ENCODE measurements around the gene ATP2C2.
"Not testable (repeated sequence)": the region's sequence is repeated elsewhere in the genome, so short reads cannot be mapped to it uniquely, and the experiment has no call there.

ATP2C2 gene, protein sequence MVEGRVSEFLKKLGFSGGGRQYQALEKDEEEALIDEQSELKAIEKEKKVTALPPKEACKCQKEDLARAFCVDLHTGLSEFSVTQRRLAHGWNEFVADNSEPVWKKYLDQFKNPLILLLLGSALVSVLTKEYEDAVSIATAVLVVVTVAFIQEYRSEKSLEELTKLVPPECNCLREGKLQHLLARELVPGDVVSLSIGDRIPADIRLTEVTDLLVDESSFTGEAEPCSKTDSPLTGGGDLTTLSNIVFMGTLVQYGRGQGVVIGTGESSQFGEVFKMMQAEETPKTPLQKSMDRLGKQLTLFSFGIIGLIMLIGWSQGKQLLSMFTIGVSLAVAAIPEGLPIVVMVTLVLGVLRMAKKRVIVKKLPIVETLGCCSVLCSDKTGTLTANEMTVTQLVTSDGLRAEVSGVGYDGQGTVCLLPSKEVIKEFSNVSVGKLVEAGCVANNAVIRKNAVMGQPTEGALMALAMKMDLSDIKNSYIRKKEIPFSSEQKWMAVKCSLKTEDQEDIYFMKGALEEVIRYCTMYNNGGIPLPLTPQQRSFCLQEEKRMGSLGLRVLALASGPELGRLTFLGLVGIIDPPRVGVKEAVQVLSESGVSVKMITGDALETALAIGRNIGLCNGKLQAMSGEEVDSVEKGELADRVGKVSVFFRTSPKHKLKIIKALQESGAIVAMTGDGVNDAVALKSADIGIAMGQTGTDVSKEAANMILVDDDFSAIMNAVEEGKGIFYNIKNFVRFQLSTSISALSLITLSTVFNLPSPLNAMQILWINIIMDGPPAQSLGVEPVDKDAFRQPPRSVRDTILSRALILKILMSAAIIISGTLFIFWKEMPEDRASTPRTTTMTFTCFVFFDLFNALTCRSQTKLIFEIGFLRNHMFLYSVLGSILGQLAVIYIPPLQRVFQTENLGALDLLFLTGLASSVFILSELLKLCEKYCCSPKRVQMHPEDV

DNA sequence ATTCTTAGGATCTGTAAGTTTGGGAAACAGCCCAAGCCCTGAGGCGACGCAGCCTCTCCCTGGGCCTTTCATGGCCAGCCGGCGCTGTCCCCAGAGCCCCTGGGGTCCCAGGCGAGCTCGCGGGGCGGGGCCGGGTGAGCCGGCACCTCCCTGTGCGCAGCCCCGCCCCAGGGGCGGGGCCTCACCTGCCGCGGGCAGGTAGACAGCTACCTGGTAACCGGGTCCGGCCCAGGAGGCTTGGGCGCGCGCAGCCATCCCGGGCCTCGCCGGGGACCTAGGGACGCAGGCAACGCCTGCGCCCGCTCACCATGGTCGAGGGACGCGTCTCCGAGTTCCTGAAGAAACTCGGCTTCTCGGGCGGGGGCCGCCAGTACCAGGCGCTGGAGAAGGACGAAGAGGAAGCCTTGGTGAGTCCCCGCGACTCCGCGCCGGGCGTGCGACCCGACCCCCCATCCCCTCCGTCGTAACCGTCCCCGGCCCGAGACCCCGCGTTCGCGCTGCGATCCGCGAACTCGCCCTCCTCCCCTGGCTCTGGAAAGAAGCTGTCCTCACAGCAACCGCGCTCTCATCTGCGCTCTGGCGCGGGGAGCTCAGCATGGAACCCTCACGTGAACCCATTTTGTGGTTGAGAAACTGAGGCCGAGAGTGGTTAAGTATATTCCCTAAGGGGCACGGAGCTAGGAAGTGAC, at the start of gene ATP2C2:
Gene ATP2C2 (plus strand): TSS at position 231 of the 689 bp plus-strand sequence. CDS start 78 bp downstream, at position 309.
- no peak for DNase-seq (ENCODE audit: low spot score)

DNA sequence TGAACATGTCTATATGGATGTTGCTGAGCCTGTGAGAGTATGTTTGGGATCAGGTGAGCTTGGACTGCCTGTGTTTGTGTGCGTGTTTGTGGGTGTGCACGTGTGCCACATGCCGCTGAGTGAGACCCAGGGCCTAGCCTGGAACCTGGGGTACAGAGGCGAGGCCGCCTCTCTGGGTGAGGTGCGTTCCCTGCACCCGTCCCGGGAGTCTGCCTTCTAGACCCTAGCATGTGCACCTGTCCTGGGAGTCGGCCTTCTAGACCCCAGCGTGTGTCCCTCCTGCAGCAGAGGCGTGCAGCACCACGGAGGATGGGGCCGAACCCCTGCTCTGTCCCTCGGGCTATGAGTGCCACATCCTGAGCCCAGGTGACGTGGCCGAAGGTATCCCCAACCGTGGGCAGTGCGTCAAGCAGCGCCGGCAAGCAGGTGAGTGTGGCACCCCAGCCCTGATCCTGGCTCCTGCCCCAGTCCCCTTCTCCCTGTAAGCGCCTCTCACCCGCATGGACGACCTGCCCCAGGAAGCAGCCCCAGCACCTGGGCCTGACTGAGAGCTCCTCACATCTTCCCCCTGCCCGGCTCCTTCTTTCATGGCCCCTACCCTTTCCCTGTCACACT, 49.1 kb upstream of the ATP2C2 start:
- DNase-seq (ENCODE audit: low spot score), result no peak

DNA sequence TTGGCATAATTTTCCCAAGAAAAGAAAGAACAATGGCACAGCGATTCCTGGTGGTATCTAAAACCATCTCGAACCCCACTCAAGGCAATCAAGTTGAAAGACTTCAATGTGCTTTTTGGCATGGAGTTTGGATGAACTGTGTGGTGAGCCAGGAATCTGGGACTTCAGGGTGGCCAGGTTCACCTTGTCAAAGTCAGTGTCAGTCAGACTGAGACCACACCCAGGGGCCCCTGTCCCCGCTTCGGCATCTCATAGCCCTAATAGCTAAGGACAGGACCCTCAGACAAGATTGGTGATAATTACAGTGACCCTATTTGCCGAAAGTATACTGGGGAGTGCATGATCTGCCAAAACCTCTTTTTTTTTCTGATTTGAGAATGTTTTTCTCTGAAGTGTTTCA, 47.8 kb upstream of the ATP2C2 start:
- no peak for DNase-seq (ENCODE audit: low spot score)

DNA sequence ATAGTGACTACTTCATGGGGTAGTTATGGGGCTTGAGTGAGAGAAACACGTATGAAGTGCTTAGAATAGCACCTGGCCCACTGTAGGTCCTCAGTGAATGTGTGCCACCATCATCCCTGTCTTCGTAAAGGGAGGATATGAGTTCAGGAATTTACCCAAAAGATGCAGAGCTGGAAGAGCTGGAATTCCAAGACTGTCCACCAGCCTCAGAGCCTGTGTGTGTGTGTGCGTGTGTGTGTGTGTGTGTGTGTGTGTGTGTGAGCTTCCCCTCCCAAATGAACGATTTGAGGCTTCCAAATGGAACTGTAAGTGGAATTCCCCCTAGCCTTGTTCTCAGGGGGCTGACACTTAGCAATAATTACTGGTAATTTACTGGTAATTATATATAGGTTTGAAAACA, 46.4 kb upstream of the ATP2C2 start:
- no peak for DNase-seq (ENCODE audit: low spot score)

DNA sequence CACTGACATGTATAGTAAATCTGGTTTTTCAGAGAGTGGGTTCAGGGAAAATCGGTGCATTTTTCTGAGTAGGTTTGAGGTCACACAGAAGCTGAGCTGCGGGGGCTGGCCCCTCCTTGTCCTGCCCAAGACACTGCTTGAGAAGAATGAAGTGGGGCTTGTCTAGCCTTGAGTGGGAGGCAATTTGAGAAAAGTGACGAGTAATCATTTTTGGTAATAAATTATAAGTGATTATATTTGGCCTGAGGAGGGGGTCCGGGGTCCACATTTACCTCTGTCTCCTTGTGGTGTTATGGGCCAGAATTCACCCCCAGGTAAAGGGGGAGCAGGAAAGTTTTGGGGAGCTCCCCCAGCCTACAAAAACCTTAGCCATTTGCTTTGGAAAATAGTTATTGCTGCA, 45.6 kb upstream of the ATP2C2 start:
- no peak for DNase-seq (ENCODE audit: low spot score)

DNA sequence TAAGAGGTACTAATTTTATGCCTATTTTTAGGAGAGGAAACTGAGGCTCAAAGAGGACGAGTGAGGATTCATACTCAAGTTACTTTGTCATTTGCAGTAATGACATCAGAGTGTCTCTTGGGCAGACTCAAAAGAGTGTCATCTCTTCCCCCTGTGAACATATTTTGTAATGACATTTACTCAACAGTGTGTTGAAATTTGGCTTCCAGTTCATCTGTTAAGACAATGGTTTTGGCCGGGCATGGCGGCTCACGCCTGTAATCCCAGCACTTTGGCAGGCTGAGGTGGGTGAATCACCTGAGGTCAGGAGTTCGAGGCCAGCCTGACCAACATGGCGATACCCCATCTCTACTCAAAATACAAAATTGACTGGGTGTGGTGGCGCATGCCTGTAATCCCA, 44.7 kb upstream of the ATP2C2 start:
- DNase-seq (ENCODE audit: low spot score), result no peak

DNA sequence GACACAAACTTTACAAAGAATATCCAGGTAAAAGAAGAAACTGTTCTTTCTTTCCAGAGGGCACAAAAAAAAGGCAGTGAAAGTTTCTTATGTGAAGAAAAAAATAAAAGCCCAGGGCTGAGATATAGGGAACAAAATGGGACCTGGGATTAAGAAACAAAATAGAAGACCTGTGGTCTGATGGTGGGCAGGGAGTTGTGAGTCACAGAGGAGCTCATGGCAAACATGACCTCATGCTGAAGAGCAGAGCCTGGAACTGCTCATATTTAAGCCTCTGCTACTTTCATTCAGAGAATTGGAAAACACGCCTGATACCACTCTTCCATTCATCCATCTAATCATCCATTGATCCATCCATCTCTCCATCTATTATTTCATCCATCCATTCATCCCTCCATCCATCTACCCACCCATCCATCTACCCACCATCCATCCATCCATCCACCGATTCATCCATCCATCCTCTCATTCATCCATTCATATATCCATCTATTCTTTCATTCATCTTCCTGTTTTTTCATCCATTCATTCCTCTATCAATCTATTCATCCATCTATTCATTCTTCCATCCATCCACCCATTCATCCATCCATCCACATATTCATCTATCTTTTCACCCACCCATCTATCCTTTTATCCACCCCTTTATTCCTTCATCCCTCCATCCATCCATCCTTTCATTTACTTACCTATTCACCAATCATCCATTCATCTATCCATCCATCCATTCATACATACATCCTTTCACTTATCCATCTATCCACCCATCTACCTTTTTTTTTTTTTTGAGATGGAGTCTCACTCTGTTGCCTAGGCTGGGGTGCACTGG, 43.7 kb upstream of the ATP2C2 start:
- no peak for DNase-seq (ENCODE audit: low spot score)

DNA sequence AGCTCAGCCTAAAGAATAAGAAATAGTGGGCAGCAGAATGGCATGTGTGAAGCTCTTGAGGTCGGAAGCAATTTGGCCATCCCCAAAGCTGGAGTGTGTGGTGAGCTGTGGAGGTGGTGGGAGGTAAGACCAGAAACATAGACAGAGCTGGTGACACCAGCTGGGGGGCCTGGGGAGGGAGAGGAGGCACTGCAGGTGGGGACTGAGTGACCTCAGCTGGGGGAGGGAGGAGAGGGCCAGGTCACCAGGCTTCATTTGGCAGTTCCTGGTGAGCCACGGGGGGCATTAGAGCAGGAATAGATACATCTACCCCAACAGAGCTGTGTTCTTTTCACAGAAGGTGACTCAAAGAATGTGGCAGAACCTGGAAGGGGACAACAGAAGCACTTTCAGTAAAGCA, 41.8 kb upstream of the ATP2C2 start:
- no peak for DNase-seq (ENCODE audit: low spot score)

DNA sequence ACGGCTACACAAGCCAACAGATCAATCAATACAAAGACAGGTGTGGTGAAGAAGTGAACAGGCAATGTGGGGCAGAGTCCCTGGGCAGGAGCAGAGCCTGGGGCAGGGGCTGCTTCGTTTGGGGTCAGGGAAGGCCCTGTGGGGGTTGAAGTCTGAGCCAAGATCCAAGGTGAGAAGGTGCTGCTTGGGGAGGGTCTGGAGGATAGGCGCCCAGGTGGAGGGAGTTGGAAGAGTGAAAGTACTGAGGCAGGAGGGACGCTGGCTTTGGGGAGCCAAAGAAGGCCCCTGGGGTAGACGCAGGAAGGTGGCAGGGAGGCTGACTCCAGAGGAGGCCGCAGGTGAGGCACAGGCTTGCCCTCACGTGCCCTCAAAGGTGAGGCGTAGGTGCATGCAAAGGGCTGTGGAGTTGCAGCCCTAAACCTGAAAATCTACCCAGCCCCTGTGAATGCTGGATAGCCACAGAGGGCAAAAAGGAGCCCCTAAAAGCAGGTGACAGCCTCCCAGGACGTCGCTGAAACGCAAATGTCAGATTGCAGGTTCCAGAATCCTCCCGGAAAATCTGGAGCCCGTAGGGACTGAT, 40.3 kb upstream of the ATP2C2 start:
- no peak for DNase-seq (ENCODE audit: low spot score)

DNA sequence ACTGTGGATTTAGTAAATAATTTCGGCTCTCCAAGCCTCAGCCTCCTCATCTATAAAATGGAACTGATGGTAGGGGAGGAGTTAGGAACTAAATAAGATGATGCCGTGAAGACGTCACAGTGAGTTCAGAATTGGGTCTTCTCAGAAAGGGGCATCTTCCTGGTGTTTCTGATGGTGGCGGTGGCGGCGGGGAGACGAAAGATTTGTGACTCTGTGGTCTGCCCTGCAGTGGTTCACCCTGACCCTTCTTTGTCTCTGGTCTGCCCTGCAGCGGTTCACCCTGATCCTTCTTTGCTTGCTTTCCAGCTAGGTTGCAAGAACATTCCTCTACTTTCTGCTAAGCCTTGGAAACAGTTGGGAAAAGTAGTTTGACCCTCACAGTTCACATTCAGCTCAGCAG, 39.3 kb upstream of the ATP2C2 start:
- DNase-seq (ENCODE audit: low spot score), result no peak

DNA sequence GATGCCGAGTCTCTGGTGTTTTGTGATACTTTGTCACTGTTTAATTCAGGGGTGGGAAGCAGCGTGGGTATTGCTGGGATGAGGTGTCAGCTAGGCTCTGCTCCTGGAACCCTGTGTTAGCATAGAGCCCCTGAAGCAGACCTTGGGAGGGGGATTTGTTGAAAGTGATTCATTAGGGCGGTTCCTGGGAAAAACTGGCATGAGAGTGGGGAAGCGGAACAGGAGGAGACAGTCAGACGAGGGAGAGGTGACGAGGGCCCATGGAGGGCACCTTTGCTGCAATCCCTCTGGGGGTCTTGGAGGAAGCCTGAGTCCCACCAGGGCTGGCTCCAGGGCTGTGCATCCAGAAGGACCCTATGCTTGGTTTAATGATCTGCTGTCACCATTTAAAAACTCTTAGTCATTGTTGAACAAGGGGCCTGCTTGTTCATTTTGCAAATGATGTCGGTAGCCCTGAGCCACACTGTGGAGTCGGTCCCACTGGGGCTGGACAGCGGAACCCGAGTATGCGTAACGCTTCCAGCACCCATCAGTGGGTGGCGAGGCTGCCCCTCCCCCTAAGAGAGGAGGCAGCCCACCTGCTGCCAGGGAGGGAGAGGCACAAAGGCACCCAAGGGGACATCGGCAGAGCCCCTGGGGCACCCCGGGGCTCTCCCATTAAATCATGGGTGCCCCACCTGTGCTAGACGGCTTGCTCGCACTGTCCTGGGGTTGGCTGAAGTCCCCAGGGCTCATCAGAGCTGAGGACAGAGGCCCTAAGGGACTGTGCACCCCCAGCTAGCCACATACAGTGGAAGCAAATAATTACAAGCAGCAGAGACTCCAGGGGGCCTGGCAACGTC, 38.3 kb upstream of the ATP2C2 start:
- no peak for DNase-seq (ENCODE audit: low spot score)

DNA sequence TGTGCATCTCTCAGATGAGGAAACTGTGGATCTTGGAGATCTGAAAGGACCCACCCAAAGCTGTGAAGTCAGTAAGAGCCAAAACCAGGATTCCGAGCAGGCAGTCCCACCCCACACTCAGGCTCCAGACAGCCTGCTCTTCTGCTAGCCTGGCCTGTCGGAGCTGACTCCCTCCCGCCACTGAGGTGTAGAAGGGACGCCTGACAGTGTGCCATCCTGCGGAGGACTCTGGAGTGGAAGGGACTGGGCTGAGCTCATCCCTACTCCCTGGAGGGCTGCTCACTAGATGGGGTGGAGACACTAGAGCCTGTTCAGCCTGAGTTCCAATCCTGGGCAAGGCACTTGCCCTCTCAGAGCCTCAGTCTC, 37.7 kb upstream of the ATP2C2 start:
- DNase-seq (ENCODE audit: low spot score), result no peak

DNA sequence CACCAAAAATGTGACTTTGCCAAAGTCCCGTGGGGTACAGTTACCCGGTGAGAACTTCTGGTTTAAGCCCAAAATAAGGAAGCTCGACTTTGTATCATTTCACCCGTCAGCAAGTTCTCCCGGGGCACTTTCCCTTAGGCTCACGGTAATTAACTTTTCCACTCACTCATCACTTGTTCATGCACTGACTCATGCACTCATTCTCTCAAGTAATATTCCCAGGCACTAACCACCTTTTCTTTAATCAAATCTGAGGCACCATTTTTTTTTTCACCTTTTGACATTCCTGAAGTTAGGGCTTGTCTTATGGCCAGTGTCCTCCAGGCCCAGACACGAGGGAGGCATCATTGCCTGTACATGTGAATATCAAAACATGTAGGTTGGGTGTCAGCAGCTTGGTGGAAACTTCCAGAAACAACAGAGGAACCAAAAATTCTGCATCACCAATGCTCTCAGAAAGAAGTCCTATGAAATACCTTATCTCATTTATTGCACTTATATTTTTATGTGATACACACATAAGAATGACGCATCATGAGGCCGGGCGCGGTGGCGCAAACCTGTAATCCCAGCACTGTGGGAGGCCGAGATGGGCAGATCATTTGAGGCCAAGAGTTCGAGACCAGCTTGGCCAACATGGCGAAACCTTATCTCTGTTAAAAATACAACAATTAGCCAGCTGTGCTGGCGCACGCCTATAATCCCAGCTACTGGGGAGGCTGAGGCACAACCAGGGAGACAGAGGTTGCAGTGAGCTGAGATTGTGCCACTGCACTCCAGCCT, 36.1 kb upstream of the ATP2C2 start:
- DNase-seq (ENCODE audit: low spot score), result no peak

DNA sequence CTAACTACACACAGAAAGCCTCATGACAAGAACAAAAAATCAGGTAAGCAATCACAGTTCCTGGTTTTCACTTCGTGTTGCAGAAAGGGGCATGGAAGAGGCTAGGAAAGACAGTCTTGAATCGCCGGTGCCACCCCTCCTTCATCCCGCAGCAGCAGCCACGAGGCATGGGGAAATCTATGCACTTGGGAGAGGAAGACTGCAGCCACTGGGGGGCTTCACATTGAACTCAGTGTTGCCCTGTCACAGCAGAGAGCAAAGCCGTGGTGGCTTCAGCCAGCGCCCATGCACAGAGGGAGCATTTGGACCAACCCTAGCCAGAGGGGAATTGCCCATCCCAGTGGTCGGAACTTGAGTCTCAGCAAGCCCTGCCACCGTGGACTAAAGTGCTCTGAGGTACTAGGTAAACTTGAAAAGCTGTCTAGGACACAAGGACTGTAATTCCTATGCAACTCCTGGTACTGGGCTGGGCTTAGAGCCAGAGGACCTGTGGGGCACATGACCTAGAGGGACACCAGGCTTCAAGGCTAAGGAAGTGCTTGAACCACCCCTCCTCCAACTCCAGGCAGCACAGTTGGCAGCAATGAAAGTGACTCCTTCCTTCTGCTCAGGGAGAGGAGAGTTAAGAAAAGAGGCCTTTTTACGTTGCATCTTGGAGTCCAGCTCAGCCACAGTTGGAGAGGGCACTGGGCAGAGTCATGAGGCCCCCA, 35.2 kb upstream of the ATP2C2 start:
- DNase-seq (ENCODE audit: low spot score), result no peak

DNA sequence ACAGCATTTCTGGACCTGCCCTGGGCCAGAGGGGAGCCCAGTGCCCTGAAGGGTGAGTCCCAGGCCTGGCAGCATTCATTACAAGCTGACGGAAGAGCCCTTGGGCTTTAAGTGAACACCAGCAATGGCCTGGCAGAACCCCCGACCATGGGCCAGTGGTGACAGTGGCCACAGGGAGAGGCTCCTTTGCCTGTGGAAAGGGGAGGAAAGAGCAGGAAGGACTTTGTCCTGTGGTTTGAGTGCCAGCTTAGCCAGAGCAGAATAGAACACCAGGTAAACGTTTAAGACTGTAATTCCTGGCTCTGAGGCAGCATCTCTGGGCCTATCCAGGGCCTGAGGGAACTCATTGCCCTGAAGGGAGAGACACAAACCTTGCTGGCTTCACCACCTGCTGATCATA, 34.3 kb upstream of the ATP2C2 start:
- DNase-seq (ENCODE audit: low spot score), result no peak

DNA sequence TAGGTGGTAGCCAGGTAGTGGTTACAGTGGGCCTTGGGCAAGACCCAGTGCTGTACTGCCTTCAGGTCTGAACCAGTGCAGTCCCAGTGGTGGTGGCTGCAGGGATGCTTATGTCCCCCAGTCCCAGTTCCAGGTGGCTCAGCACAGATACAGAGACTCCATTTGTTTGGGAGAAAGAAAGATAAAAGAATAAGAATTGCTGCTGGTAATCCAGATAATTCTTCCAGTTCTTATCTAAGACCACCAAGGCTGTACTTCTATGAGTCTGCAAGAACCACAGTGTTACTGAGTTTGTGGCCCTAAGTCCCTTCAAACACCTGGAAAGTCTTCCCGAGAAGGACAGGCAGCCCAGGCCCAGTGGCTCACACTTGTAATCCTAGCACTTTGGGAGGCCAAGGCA, 33.9 kb upstream of the ATP2C2 start:
- no peak for DNase-seq (ENCODE audit: low spot score)

DNA sequence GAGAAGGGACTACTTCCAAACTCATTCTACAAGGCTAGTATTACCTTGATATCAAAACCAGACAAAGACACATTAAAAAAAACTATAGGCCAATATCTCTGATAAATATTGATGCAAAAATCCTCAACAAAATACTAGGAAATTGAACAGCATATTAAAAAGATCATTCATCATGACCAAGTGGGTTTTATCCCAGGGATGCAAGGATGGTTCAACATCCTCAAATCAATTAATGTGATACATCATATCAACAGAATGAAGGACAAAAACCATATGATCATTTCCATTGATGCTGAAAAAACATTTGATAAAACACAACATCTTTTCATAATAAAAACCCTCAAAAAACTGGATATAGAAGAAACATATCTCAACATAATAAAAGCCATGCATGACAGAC, 31.1 kb upstream of the ATP2C2 start:
- not testable (repeated sequence) for DNase-seq (ENCODE audit: low spot score)

DNA sequence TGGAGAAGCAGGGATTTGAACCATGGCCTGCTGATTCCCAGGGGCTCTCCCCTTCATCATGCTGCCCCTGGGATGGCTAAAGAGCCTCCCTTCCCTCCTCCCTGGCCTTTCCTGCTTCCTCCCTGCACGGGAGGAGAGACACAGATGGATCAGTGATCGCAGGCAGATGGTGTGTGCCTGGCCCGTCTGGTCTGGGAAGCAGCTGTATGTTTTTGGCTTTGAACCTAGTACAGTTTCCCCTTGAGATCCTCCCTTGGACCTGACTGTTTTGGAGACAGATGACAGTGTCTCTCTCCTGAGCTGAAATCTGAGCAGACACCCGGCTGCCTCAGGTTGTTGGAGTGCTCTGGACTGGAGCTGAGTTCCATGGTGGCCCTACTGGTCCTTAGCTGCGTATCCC, 29.0 kb upstream of the ATP2C2 start:
- DNase-seq (ENCODE audit: low spot score), result no peak
